ENCODE results near the gene PTPRK.

Gene PTPRK

DNA sequence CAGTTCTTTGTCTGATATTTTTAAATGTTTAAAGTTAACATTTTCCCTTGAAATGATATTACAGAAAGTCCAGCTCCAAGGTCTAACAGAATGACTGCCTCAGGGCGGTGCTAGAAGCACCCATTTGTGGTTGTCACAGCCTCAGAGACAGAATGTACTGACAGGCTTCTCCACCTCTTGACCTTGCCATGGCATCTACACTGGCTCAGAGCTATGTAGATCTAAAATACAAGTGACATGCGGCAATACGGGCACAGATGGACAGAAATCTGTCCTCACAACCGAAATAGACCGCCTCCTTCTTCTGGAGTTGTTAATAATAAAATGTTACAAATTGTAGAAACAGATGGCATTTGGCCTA, 452.3 kb downstream of the PTPRK start:
- TF ChIP-seq CEBPB (IDR thresholded peaks at IDR 0.05) (no peak), NFIC (IDR thresholded peaks at IDR 0.05) (no peak), EP300 (IDR thresholded peaks at IDR 0.05; ENCODE audit: borderline replicate concordance) (no peak), YY1 (IDR thresholded peaks at IDR 0.05; ENCODE audit: low read depth) (no peak), ZBTB7A (IDR thresholded peaks at IDR 0.05; ENCODE audit: low read depth) (no peak), EGR1 (IDR thresholded peaks at IDR 0.05) (no peak), TAF1 (IDR thresholded peaks at IDR 0.05; ENCODE audit: low read depth) (no peak), TCF12 (IDR thresholded peaks at IDR 0.05; ENCODE audit: low read depth) (no peak), FOXM1 (IDR thresholded peaks at IDR 0.05; ENCODE audit: borderline replicate concordance, low read depth) (no peak), TEAD4 (IDR thresholded peaks at IDR 0.05) (no peak), CREB1 (IDR thresholded peaks at IDR 0.05; ENCODE audit: low read depth) (no peak), RAD21 (IDR thresholded peaks at IDR 0.05; ENCODE audit: low read depth) (no peak)
- TF ChIP-seq, protein P1, sequence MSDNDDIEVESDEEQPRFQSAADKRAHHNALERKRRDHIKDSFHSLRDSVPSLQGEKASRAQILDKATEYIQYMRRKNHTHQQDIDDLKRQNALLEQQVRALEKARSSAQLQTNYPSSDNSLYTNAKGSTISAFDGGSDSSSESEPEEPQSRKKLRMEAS (IDR thresholded peaks at IDR 0.05) = no peak
- TF ChIP-seq, protein P2, sequence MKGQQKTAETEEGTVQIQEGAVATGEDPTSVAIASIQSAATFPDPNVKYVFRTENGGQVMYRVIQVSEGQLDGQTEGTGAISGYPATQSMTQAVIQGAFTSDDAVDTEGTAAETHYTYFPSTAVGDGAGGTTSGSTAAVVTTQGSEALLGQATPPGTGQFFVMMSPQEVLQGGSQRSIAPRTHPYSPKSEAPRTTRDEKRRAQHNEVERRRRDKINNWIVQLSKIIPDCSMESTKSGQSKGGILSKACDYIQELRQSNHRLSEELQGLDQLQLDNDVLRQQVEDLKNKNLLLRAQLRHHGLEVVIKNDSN (IDR thresholded peaks at IDR 0.05) = no peak
- TF ChIP-seq, protein P3, sequence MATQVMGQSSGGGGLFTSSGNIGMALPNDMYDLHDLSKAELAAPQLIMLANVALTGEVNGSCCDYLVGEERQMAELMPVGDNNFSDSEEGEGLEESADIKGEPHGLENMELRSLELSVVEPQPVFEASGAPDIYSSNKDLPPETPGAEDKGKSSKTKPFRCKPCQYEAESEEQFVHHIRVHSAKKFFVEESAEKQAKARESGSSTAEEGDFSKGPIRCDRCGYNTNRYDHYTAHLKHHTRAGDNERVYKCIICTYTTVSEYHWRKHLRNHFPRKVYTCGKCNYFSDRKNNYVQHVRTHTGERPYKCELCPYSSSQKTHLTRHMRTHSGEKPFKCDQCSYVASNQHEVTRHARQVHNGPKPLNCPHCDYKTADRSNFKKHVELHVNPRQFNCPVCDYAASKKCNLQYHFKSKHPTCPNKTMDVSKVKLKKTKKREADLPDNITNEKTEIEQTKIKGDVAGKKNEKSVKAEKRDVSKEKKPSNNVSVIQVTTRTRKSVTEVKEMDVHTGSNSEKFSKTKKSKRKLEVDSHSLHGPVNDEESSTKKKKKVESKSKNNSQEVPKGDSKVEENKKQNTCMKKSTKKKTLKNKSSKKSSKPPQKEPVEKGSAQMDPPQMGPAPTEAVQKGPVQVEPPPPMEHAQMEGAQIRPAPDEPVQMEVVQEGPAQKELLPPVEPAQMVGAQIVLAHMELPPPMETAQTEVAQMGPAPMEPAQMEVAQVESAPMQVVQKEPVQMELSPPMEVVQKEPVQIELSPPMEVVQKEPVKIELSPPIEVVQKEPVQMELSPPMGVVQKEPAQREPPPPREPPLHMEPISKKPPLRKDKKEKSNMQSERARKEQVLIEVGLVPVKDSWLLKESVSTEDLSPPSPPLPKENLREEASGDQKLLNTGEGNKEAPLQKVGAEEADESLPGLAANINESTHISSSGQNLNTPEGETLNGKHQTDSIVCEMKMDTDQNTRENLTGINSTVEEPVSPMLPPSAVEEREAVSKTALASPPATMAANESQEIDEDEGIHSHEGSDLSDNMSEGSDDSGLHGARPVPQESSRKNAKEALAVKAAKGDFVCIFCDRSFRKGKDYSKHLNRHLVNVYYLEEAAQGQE (IDR thresholded peaks at IDR 0.05; ENCODE audit: low read depth) = no peak

DNA sequence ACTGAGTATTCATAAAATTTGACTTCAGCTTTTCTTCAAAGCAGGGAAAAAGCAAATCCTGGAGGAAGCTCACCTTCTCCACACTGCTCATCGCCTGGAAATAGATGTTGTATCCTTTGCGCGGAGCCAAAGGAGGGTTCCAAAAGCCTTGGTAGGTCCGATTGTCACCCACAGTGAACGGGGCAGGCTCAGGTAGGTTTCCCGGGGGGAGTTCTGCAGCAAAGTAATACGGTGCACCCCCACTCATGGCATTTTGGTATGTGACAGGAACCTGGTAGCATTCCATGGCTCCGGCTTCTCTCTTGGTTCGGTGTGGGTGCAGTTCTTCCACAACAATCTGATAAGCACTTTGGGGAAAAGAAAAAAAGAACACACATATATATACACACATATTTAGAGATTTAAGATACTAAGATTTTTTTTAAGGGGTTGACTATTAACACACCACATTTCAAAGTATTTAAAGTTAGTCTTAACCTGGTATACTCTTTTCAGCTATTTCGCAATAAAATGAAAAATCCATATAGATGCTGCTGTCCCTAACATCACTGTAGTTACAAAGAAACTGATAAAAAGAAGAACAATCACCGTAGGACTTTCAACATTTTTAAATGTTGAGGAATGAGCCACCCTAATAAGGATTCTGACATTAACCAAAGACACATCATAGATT, 452.8 kb downstream of the PTPRK start:
- TF ChIP-seq, protein P2 (IDR thresholded peaks at IDR 0.05) = no peak
- TF ChIP-seq CREB1 (IDR thresholded peaks at IDR 0.05; ENCODE audit: low read depth) (no peak), YY1 (IDR thresholded peaks at IDR 0.05; ENCODE audit: low read depth) (no peak), NFIC (IDR thresholded peaks at IDR 0.05) (no peak), TAF1 (IDR thresholded peaks at IDR 0.05; ENCODE audit: low read depth) (no peak), RAD21 (IDR thresholded peaks at IDR 0.05; ENCODE audit: low read depth) (no peak), TEAD4 (IDR thresholded peaks at IDR 0.05) (no peak), TCF12 (IDR thresholded peaks at IDR 0.05; ENCODE audit: low read depth) (no peak), CEBPB (IDR thresholded peaks at IDR 0.05) (no peak), EP300 (IDR thresholded peaks at IDR 0.05; ENCODE audit: borderline replicate concordance) (no peak), FOXM1 (IDR thresholded peaks at IDR 0.05; ENCODE audit: borderline replicate concordance, low read depth) (no peak), ZBTB7A (IDR thresholded peaks at IDR 0.05; ENCODE audit: low read depth) (no peak), EGR1 (IDR thresholded peaks at IDR 0.05) (no peak)
- TF ChIP-seq, protein P1 (IDR thresholded peaks at IDR 0.05) = no peak
- TF ChIP-seq, protein P3 (IDR thresholded peaks at IDR 0.05; ENCODE audit: low read depth) = no peak

DNA sequence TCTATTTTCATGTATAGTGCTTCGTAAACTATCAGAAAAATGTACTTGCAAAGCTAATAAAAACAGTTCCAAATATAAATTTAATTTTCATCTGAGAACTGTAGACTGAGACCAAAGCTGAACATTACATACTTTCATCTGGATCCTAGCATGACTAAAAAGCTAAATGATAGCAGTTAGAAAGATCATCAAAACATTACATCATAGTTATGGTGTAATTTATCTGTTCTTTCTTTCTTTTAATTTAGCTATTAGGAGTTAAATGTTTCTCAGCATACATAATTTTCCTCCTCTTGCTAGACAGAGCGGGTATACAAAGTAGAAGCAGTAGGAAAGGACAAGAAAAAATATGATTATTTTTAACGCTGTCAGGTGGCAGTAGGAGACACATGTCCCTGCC, 455.3 kb downstream of the PTPRK start:
- TF ChIP-seq CEBPB (IDR thresholded peaks at IDR 0.05) (no peak), EP300 (IDR thresholded peaks at IDR 0.05; ENCODE audit: borderline replicate concordance) (no peak), TEAD4 (IDR thresholded peaks at IDR 0.05) (no peak), CREB1 (IDR thresholded peaks at IDR 0.05; ENCODE audit: low read depth) (no peak), NFIC (IDR thresholded peaks at IDR 0.05) (no peak), RAD21 (IDR thresholded peaks at IDR 0.05; ENCODE audit: low read depth) (no peak), TAF1 (IDR thresholded peaks at IDR 0.05; ENCODE audit: low read depth) (no peak), FOXM1 (IDR thresholded peaks at IDR 0.05; ENCODE audit: borderline replicate concordance, low read depth) (no peak), TCF12 (IDR thresholded peaks at IDR 0.05; ENCODE audit: low read depth) (no peak), ZBTB7A (IDR thresholded peaks at IDR 0.05; ENCODE audit: low read depth) (no peak), EGR1 (IDR thresholded peaks at IDR 0.05) (no peak), YY1 (IDR thresholded peaks at IDR 0.05; ENCODE audit: low read depth) (no peak)
- TF ChIP-seq, protein P1 (IDR thresholded peaks at IDR 0.05) = no peak
- TF ChIP-seq, protein P3 (IDR thresholded peaks at IDR 0.05; ENCODE audit: low read depth) = no peak
- TF ChIP-seq, protein P2 (IDR thresholded peaks at IDR 0.05) = no peak

Data from Ishikawa (cell line).